Neural cell (in vitro differentiated cells): ENCODE measurements around the gene SLC41A3. TPM values are rescaled to one million over a fixed set of nuclear protein-coding genes. Genes with fewer than 3 reads are reported as not detected.

Experiments
- H2AFZ ChIP-seq: fragments of 200-600, 300-800 bp; sonication (generic), shearing (Covaris generic); 2 replicates; pipeline ENCODE4 v1.6.0; 2014; ENCODE audit warnings: low read depth, mild to moderate bottlenecking, antibody characterized with exemption, low read length, moderate library complexity
- H3F3A ChIP-seq: fragments of 200-600 bp; shearing (Covaris generic); 2 replicates; pipeline ENCODE4 v1.6.1; 2016; ENCODE audit warnings: mild to moderate bottlenecking, moderate library complexity, mixed read lengths, antibody characterized with exemption, low read length; ENCODE audit not compliant: insufficient read depth, poor library complexity, severe bottlenecking
- H3K27ac ChIP-seq: fragments of 200-600, 300-800 bp; sonication (generic), shearing (Covaris generic); 2 replicates; pipeline ENCODE4 v1.5.1; 2014; ENCODE audit warnings: mild to moderate bottlenecking, low read length, moderate library complexity
- H3K27me3 ChIP-seq: fragments of 300-800, 200-600 bp; sonication (generic), shearing (Covaris generic); 2 replicates; pipeline ENCODE4 v1.6.0; 2014; ENCODE audit warnings: mild to moderate bottlenecking, low read depth, low read length, moderate library complexity; ENCODE audit not compliant: insufficient read depth
- H3K36me3 ChIP-seq: fragments of 300-800, 200-600 bp; sonication (generic), shearing (Covaris generic); 2 replicates; pipeline ENCODE4 v1.5.1; 2014; ENCODE audit warnings: mild to moderate bottlenecking, antibody characterized with exemption, low read length, moderate library complexity; ENCODE audit not compliant: insufficient read depth
- H3K4me2 ChIP-seq: fragments of 300-800, 200-600 bp; sonication (generic), shearing (Covaris generic); 2 replicates; pipeline ENCODE4 v1.6.0; 2014; ENCODE audit warnings: mild to moderate bottlenecking, low read length
- H3K4me3 ChIP-seq: fragments of 300-800, 200-600 bp; sonication (generic), shearing (Covaris generic); 2 replicates; pipeline ENCODE4 v1.5.1; 2014; ENCODE audit warnings: mild to moderate bottlenecking, low read length, moderate library complexity
- H3K79me2 ChIP-seq: fragments of 200-600 bp; shearing (Covaris generic); replicated peaks from 2 replicates; pipeline ENCODE4 v1.6.0; 2014; ENCODE audit warnings: mild to moderate bottlenecking, low read length, moderate library complexity; ENCODE audit not compliant: insufficient read depth
- H3K9ac ChIP-seq: fragments of 300-800, 200-600 bp; sonication (generic), shearing (Covaris generic); 2 replicates; pipeline ENCODE4 v1.6.1; 2016; ENCODE audit warnings: mild to moderate bottlenecking, low read length, mixed read lengths
- H3K9me2 ChIP-seq: fragments of 200-600 bp; shearing (Covaris generic); 2 replicates; pipeline ENCODE4 v1.6.1; 2016; ENCODE audit warnings: mild to moderate bottlenecking, low read length, mixed read lengths; ENCODE audit not compliant: insufficient read depth
- H3K9me3 ChIP-seq: fragments of 200-600, 300-800 bp; sonication (generic), shearing (Covaris generic); 2 replicates; pipeline ENCODE4 v1.6.1; 2016; ENCODE audit warnings: mild to moderate bottlenecking, mixed run types, low read length, moderate library complexity, mixed read lengths
- H4K20me1 ChIP-seq: fragments of 200-600 bp; shearing (Covaris generic); 2 replicates; pipeline ENCODE4 v1.6.1; 2016; ENCODE audit warnings: mild to moderate bottlenecking, mixed run types; ENCODE audit not compliant: insufficient read depth
- EP300 ChIP-seq: fragments of 450-650 bp; conservative IDR thresholded peaks from 2 replicates; pipeline ENCODE4 v1.6.1; 2014; ENCODE audit warnings: antibody characterized with exemption, mild to moderate bottlenecking, moderate library complexity; ENCODE audit not compliant: poor library complexity, severe bottlenecking
- EZH2 ChIP-seq: fragments of 200-600, 300-800 bp; shearing (Covaris generic), sonication (generic); IDR thresholded peaks from 2 replicates; pipeline ENCODE4 v1.6.1; 2014; ENCODE audit warnings: antibody characterized with exemption, low read length, borderline replicate concordance, mild to moderate bottlenecking; ENCODE audit not compliant: insufficient read depth, poor library complexity, severe bottlenecking
- MXI1 ChIP-seq: fragments of 450-650 bp; conservative IDR thresholded peaks from 2 replicates; pipeline ENCODE4 v1.6.1; 2014; ENCODE audit warnings: antibody characterized with exemption, mild to moderate bottlenecking; ENCODE audit not compliant: poor library complexity, severe bottlenecking
- POLR2AphosphoS5 ChIP-seq: IDR thresholded peaks from 2 replicates; pipeline ENCODE4 v1.6.1; 2012
- RAD21 ChIP-seq: fragments of 450-650 bp; conservative IDR thresholded peaks from 2 replicates; pipeline ENCODE4 v1.6.1; 2014; ENCODE audit warnings: antibody characterized with exemption, mild to moderate bottlenecking, moderate library complexity
- SMC3 ChIP-seq: fragments of 450-650 bp; conservative IDR thresholded peaks from 2 replicates; pipeline ENCODE4 v1.6.1; 2014; ENCODE audit warnings: antibody characterized with exemption, mild to moderate bottlenecking, moderate library complexity; ENCODE audit not compliant: poor library complexity
- TAF1 ChIP-seq: IDR thresholded peaks from 2 replicates; pipeline ENCODE4 v1.6.1; 2012; ENCODE audit warnings: low read depth
- polyA plus RNA-seq: library from polyadenylated mRNA; depleted of rRNA; stranded (reverse); fragments of >200 nt; gene quantifications from 2 replicates; pipeline ENCODE4 v1.2.3, GENCODE V29; 2014
- TF ChIP-seq, protein P1 (sequence below): IDR thresholded peaks from 2 replicates; pipeline ENCODE4 v1.6.1; 2012; ENCODE audit warnings: borderline replicate concordance
- TF ChIP-seq, protein P2 (sequence below): fragments of 450-650 bp; IDR thresholded peaks from 2 replicates; pipeline ENCODE4 v1.5.1; 2014; ENCODE audit warnings: antibody characterized with exemption, mild to moderate bottlenecking, moderate library complexity; ENCODE audit not compliant: poor library complexity, severe bottlenecking

The SLC41A3 gene
- polyA plus RNA-seq, 1 donor from 2014 or later, result 80.0 TPM

DNA sequence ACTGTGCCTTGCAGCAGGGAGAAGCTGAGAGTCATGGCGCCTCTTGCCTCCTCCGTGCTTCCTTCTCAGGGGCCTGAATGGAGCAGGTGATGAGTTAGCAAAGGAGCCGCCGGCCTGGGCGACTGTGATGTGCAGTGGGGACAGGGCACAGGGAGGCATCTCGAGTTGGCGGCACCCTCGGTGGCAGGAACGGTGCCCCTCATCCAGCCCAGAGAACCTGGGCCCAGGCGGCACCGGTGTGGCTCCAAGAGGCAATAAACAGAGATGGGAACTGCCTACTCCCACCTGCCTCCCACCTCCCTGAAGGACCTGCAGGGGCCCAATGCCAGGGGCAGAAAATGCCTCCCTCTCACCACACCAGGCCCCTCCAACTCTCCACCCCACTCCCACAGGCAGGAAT lies 6.2 kb downstream of the SLC41A3 start:
- Histone ChIP-seq H3K27me3 (no peaks in the 10 kb centered on the region), H3F3A (no peaks in the 10 kb centered on the region), H3K4me3 (no peak overlapping the region), H3K4me2 (no peak overlapping the region), H3K9me3 (no peaks in the 10 kb centered on the region), H3K9me2 (no peaks in the 10 kb centered on the region), H3K79me2 (no peaks in the 10 kb centered on the region), H3K27ac (no peak overlapping the region), H4K20me1 (no peaks in the 10 kb centered on the region), H2AFZ (no peak overlapping the region), H3K9ac (no peak overlapping the region), H3K36me3 (no peaks in the 10 kb centered on the region)
- TF ChIP-seq SMC3 (no peak), MXI1 (no peak), RAD21 (no peak), EZH2 (no peak), TAF1 (no peak), POLR2AphosphoS5 (no peak), EP300 (no peak)
- TF ChIP-seq, protein P1, sequence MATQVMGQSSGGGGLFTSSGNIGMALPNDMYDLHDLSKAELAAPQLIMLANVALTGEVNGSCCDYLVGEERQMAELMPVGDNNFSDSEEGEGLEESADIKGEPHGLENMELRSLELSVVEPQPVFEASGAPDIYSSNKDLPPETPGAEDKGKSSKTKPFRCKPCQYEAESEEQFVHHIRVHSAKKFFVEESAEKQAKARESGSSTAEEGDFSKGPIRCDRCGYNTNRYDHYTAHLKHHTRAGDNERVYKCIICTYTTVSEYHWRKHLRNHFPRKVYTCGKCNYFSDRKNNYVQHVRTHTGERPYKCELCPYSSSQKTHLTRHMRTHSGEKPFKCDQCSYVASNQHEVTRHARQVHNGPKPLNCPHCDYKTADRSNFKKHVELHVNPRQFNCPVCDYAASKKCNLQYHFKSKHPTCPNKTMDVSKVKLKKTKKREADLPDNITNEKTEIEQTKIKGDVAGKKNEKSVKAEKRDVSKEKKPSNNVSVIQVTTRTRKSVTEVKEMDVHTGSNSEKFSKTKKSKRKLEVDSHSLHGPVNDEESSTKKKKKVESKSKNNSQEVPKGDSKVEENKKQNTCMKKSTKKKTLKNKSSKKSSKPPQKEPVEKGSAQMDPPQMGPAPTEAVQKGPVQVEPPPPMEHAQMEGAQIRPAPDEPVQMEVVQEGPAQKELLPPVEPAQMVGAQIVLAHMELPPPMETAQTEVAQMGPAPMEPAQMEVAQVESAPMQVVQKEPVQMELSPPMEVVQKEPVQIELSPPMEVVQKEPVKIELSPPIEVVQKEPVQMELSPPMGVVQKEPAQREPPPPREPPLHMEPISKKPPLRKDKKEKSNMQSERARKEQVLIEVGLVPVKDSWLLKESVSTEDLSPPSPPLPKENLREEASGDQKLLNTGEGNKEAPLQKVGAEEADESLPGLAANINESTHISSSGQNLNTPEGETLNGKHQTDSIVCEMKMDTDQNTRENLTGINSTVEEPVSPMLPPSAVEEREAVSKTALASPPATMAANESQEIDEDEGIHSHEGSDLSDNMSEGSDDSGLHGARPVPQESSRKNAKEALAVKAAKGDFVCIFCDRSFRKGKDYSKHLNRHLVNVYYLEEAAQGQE, result no peak
- TF ChIP-seq, protein P2, sequence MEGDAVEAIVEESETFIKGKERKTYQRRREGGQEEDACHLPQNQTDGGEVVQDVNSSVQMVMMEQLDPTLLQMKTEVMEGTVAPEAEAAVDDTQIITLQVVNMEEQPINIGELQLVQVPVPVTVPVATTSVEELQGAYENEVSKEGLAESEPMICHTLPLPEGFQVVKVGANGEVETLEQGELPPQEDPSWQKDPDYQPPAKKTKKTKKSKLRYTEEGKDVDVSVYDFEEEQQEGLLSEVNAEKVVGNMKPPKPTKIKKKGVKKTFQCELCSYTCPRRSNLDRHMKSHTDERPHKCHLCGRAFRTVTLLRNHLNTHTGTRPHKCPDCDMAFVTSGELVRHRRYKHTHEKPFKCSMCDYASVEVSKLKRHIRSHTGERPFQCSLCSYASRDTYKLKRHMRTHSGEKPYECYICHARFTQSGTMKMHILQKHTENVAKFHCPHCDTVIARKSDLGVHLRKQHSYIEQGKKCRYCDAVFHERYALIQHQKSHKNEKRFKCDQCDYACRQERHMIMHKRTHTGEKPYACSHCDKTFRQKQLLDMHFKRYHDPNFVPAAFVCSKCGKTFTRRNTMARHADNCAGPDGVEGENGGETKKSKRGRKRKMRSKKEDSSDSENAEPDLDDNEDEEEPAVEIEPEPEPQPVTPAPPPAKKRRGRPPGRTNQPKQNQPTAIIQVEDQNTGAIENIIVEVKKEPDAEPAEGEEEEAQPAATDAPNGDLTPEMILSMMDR, result no peak

DNA sequence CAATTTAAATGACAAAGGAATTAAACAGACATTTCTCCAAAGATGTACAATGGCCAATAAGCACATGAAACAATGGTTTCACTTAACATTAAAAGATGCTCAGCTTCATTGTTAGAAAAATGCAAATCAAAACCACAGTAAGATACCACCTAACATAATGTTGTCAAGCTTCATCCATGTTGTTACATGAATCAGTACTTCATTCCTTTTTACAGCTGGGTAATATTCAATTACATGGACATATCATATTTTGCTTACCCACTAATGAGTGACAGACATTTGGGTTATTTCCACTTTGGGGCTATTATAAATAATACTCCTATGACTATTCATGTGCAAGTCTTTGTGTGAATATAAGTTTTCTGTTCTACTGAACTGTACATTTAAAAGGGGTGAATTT lies 7.8 kb downstream of the SLC41A3 start:
- TF ChIP-seq EZH2 (no peak), MXI1 (no peak), TAF1 (no peak), RAD21 (no peak), SMC3 (no peak), POLR2AphosphoS5 (no peak)
- TF ChIP-seq, protein P1, result no peak
- TF ChIP-seq, protein P2, result no peak
- Histone ChIP-seq H3K27me3 (no peaks in the 10 kb centered on the region), H3K9me3 (no peaks in the 10 kb centered on the region), H3K9me2 (no peaks in the 10 kb centered on the region), H3K27ac (no peak overlapping the region), H3K36me3 (no peaks in the 10 kb centered on the region), H4K20me1 (no peaks in the 10 kb centered on the region), H3K4me3 (no peak overlapping the region), H3K79me2 (no peaks in the 10 kb centered on the region), H3K9ac (no peak overlapping the region), H2AFZ (no peak overlapping the region), H3K4me2 (no peak overlapping the region), H3F3A (no peaks in the 10 kb centered on the region)
